Testis (tissue), 2 donors: ENCODE data around the gene PRKAG2.

Experiments used
- POLR2A ChIP-seq: fragments of 450-650 bp; IDR thresholded peaks from one replicate; pipeline ENCODE4 v1.6.1; 2017; ENCODE audit warnings: antibody characterized with exemption, mild to moderate bottlenecking, moderate library complexity
- TF ChIP-seq, protein P1 (sequence below), 3 experiments: fragments of 450-650 bp in 2 of 3; fragments of 200-600 bp in 1 of 3; sonication (generic) in 1 of 3; IDR thresholded peaks; one replicate each; pipeline ENCODE4 v1.5.1; 2016 to 2019; ENCODE audit warnings: antibody characterized with exemption in 3 of 3, mild to moderate bottlenecking in 2 of 3, moderate library complexity in 1 of 3

DNA sequence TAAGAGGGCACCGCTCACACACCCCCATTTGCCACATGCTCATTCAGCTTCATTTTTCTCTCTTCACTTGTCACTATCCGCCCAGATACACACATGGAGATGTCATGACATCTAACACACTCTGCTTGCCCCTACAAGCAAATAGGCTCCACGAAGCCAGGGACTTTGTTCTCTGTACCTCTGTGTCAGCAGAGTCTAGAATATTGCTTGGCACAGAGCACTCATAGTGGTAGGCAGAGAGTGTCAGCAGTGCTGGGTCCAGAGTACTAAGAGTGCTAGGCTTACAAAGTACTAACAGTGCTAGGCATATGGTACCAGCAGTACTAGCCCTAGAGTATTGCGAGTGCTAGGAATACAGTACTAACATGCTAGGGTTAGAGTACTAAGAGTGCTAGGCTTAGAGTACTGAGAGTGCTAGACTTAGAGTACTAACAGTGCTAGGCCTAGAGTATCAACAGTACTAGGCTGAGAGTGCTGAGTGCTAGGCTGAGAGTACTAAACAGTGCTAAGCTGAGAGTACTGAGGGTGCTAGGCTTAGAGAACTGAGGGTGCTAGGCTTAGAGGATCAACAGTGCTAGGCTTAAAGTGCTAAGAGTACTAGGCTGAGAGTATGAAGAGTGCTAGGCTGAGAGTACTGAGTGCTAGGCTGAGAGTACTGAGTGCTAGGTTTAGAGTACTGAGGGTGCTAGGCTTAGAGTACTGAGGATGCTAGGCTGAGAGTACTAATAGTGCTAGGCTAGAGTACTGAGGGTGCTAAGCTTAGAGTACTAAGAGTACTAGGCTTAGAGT lies 166.1 kb downstream of the PRKAG2 start:
- TF ChIP-seq, protein P1, sequence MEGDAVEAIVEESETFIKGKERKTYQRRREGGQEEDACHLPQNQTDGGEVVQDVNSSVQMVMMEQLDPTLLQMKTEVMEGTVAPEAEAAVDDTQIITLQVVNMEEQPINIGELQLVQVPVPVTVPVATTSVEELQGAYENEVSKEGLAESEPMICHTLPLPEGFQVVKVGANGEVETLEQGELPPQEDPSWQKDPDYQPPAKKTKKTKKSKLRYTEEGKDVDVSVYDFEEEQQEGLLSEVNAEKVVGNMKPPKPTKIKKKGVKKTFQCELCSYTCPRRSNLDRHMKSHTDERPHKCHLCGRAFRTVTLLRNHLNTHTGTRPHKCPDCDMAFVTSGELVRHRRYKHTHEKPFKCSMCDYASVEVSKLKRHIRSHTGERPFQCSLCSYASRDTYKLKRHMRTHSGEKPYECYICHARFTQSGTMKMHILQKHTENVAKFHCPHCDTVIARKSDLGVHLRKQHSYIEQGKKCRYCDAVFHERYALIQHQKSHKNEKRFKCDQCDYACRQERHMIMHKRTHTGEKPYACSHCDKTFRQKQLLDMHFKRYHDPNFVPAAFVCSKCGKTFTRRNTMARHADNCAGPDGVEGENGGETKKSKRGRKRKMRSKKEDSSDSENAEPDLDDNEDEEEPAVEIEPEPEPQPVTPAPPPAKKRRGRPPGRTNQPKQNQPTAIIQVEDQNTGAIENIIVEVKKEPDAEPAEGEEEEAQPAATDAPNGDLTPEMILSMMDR (IDR thresholded peaks at IDR 0.05) = no peak
- TF ChIP-seq POLR2A = no peak
